NT2/D1 (cell line): ENCODE measurements around the gene MAP4K2.

Experiments
- DNase-seq: peaks from one replicate; pipeline ENCODE4 v3.0.0-alpha.2; 2011; ENCODE audit warnings: low read depth, low spot score
- H3K27me3 ChIP-seq: 2 replicates; pipeline ENCODE4 v1.6.0; 2011; ENCODE audit warnings: mild to moderate bottlenecking; ENCODE audit not compliant: insufficient read length, insufficient read depth
- H3K36me3 ChIP-seq: 2 replicates; pipeline ENCODE4 v1.6.1; 2011; ENCODE audit warnings: mild to moderate bottlenecking, low read length, mixed read lengths; ENCODE audit not compliant: insufficient read depth, insufficient read length
- H3K4me1 ChIP-seq: 2 replicates; pipeline ENCODE4 v1.5.1; 2011; ENCODE audit not compliant: insufficient read depth, insufficient read length
- H3K4me3 ChIP-seq: 2 replicates; pipeline ENCODE4 v1.5.1; 2011; ENCODE audit warnings: low read depth; ENCODE audit not compliant: insufficient read length
- H3K9ac ChIP-seq: 2 replicates; pipeline ENCODE4 v1.6.0; 2011; ENCODE audit warnings: low read depth; ENCODE audit not compliant: insufficient read length
- H3K9me3 ChIP-seq: 2 replicates; pipeline ENCODE4 v1.5.1; 2011; ENCODE audit warnings: mild to moderate bottlenecking, low read length; ENCODE audit not compliant: insufficient read depth
- SUZ12 ChIP-seq: IDR thresholded peaks from 2 replicates; pipeline ENCODE4 v1.6.1; 2011; ENCODE audit not compliant: insufficient read length, insufficient read depth; ENCODE audit errors: extremely low read depth
- YY1 ChIP-seq: IDR thresholded peaks from 2 replicates; pipeline ENCODE4 v1.6.1; 2011; ENCODE audit not compliant: insufficient read length, insufficient read depth
- ZNF274 ChIP-seq: IDR thresholded peaks from 2 replicates; pipeline ENCODE4 v1.6.1; 2011; ENCODE audit warnings: mild to moderate bottlenecking, low read depth, low read length

The MAP4K2 gene

GRCh38 chr11:64792482-64792881, 10.5 kb downstream of the MAP4K2 start:
- peaks cover 42% of the 10 kb centered on the region for H3K36me3 ChIP-seq
- no peaks in the 10 kb centered on the region for H3K27me3 ChIP-seq
- TF ChIP-seq ZNF274, result no peak
- TF ChIP-seq YY1, result no peak
- TF ChIP-seq SUZ12, result no peak
- H3K4me3 ChIP-seq, result no peak overlapping the region
- H3K9me3 ChIP-seq, result no peaks in the 10 kb centered on the region
- H3K9ac ChIP-seq, result no peak overlapping the region
- peaks cover 10% of the 10 kb centered on the region for H3K4me1 ChIP-seq
- DNase-seq, result no peak

GRCh38 chr11:64791781-64792291, 11.2 kb downstream of the MAP4K2 start:
- H3K27me3 ChIP-seq, result no peaks in the 10 kb centered on the region
- DNase-seq, result no peak
- H3K9ac ChIP-seq, result no peak overlapping the region
- H3K36me3 ChIP-seq, result peaks cover 38% of the 10 kb centered on the region
- H3K9me3 ChIP-seq, result no peaks in the 10 kb centered on the region
- H3K4me3 ChIP-seq, result no peak overlapping the region
- H3K4me1 ChIP-seq, result peaks cover 7% of the 10 kb centered on the region
- TF ChIP-seq YY1, result no peak
- no peak for TF ChIP-seq ZNF274
- no peak for TF ChIP-seq SUZ12

- Histone ChIP-seq H3K4me1 (peaks cover 5% of the 10 kb centered on the region), H3K27me3 (no peaks in the 10 kb centered on the region), H3K4me3 (no peak overlapping the region), H3K9me3 (no peaks in the 10 kb centered on the region), H3K36me3 (peaks cover 34% of the 10 kb centered on the region), H3K9ac (peak overlapping the region; percentile 44)
- no peak for TF ChIP-seq ZNF274
- no peak for TF ChIP-seq YY1
- TF ChIP-seq SUZ12, result no peak
- no peak for DNase-seq
Measured at GRCh38 chr11:64790205-64791095, 12.6 kb downstream of the MAP4K2 start.

- Histone ChIP-seq H3K9ac (peak overlapping the region; percentile 44), H3K4me3 (no peak overlapping the region), H3K36me3 (peaks cover 34% of the 10 kb centered on the region), H3K4me1 (peaks cover 5% of the 10 kb centered on the region), H3K9me3 (no peaks in the 10 kb centered on the region), H3K27me3 (no peaks in the 10 kb centered on the region)
- TF ChIP-seq SUZ12, result no peak
- TF ChIP-seq ZNF274, result no peak
- no peak for TF ChIP-seq YY1
- DNase-seq, result no peak
Measured at GRCh38 chr11:64789331-64790204, 13.4 kb downstream of the MAP4K2 start.

- peaks cover 34% of the 10 kb centered on the region for H3K36me3 ChIP-seq
- no peak overlapping the region for H3K9ac ChIP-seq
- H3K27me3 ChIP-seq, result no peaks in the 10 kb centered on the region
- DNase-seq, result no peak
- no peak overlapping the region for H3K4me3 ChIP-seq
- H3K9me3 ChIP-seq, result no peaks in the 10 kb centered on the region
- H3K4me1 ChIP-seq, result peaks cover 5% of the 10 kb centered on the region
- TF ChIP-seq ZNF274 (no peak), YY1 (no peak), SUZ12 (no peak)
Measured at GRCh38 chr11:64788321-64789215, 14.4 kb downstream of the MAP4K2 start.

GRCh38 chr11:64787526-64788320, 15.3 kb downstream of the MAP4K2 start:
- no peak overlapping the region for H3K4me3 ChIP-seq
- no peak for TF ChIP-seq YY1
- no peak for TF ChIP-seq ZNF274
- no peak for TF ChIP-seq SUZ12
- peaks cover 5% of the 10 kb centered on the region for H3K4me1 ChIP-seq
- peaks cover 34% of the 10 kb centered on the region for H3K36me3 ChIP-seq
- H3K9me3 ChIP-seq, result no peaks in the 10 kb centered on the region
- no peak overlapping the region for H3K9ac ChIP-seq
- no peaks in the 10 kb centered on the region for H3K27me3 ChIP-seq
- no peak for DNase-seq
